Measurements from ENCODE around the gene SPTLC2. TPM values are rescaled to one million over a fixed set of nuclear protein-coding genes. Genes with fewer than 3 reads are reported as not detected.
"Not testable (repeated sequence)": the region's sequence is repeated elsewhere in the genome, so short reads cannot be mapped to it uniquely, and the experiment has no call there.

Gene SPTLC2
- total RNA-seq, 5 donors from 2014 or later (not counting 1 experiment from before 2014, with no cell fraction given), result 20.8 to 33.7 (median 26.2) TPM

GRCh38 chr14:77531071-77531470, 85.4 kb downstream of the SPTLC2 start:
- Histone ChIP-seq H3K4me3 (ENCODE audit: control insufficient read depth in 1 of 2, extremely low read depth in 1 of 2, low read length in 1 of 2) (no peak overlapping the region), H3K27me3 (replicated peaks in 1 of 2; ENCODE audit: control insufficient read depth in 2 of 2, extremely low read depth in 1 of 2, insufficient read depth in 2 of 2, low read length in 1 of 2) (no peaks in the 10 kb centered on the region), H3K27ac (ENCODE audit: low read length) (no peak overlapping the region), H3K4me1 (ENCODE audit: control insufficient read depth in 1 of 2, extremely low read depth in 1 of 2, insufficient read depth in 2 of 2, low read length in 2 of 2) (no peaks in the 10 kb centered on the region), H3K9me3 (no peaks in the 10 kb centered on the region), H3K36me3 (ENCODE audit: control insufficient read depth in 2 of 2, extremely low read depth in 1 of 2, insufficient read depth in 1 of 2, low read length in 1 of 2) (peaks cover 0 to 4% of the 10 kb centered on the region in 2 donors)
- ChIA-PET POLR2A (no interaction called here), CTCF (no interaction called here)
- DNase-seq, result no peak
- H3K27me3 Mint-ChIP-seq, result no peaks in the 10 kb centered on the region
- no peak for ATAC-seq (replicated peaks in 1 of 4)
- H3K36me3 Mint-ChIP-seq, result peaks cover 32% of the 10 kb centered on the region
- no peaks in the 10 kb centered on the region for H3K9me3 Mint-ChIP-seq
- no peak overlapping the region for H3K4me3 Mint-ChIP-seq
- H3K4me1 Mint-ChIP-seq, result no peaks in the 10 kb centered on the region
- no peak overlapping the region for H3K27ac Mint-ChIP-seq

GRCh38 chr14:77529963-77530362, 86.5 kb downstream of the SPTLC2 start:
- no peaks in the 10 kb centered on the region for H3K9me3 ChIP-seq

GRCh38 chr14:77529213-77529612, 87.2 kb downstream of the SPTLC2 start:
- H3K4me3 Mint-ChIP-seq, result no peak overlapping the region
- Histone ChIP-seq H3K4me1 (ENCODE audit: control insufficient read depth in 1 of 2, extremely low read depth in 1 of 2, insufficient read depth in 2 of 2, low read length in 2 of 2) (no peaks in the 10 kb centered on the region), H3K4me3 (ENCODE audit: control insufficient read depth in 1 of 2, extremely low read depth in 1 of 2, low read length in 1 of 2) (no peak overlapping the region), H3K27me3 (replicated peaks in 1 of 2; ENCODE audit: control insufficient read depth in 2 of 2, extremely low read depth in 1 of 2, insufficient read depth in 2 of 2, low read length in 1 of 2) (no peaks in the 10 kb centered on the region), H3K27ac (ENCODE audit: low read length) (no peak overlapping the region), H3K9me3 (no peaks in the 10 kb centered on the region), H3K36me3 (ENCODE audit: control insufficient read depth in 2 of 2, extremely low read depth in 1 of 2, insufficient read depth in 1 of 2, low read length in 1 of 2) (peaks cover 0 to 4% of the 10 kb centered on the region in 2 donors)
- no peaks in the 10 kb centered on the region for H3K4me1 Mint-ChIP-seq
- no peak overlapping the region for H3K27ac Mint-ChIP-seq
- CTCF ChIA-PET, result no interaction called here
- H3K27me3 Mint-ChIP-seq, result no peaks in the 10 kb centered on the region
- DNase-seq, result no peak
- POLR2A ChIA-PET, result no interaction called here
- 100% methylated on average over 1 of the region's 2 CpGs for WGBS (ENCODE audit: insufficient coverage)
- H3K9me3 Mint-ChIP-seq, result no peaks in the 10 kb centered on the region
- peaks cover 24% of the 10 kb centered on the region for H3K36me3 Mint-ChIP-seq
- ATAC-seq (replicated peaks in 1 of 4), result no peak

More at GRCh38 chr14:77529963-77530362, 86.5 kb downstream of the SPTLC2 start:
- Mint-ChIP-seq H3K27ac (no peak overlapping the region), H3K36me3 (peaks cover 24% of the 10 kb centered on the region), H3K27me3 (no peaks in the 10 kb centered on the region), H3K4me1 (no peaks in the 10 kb centered on the region), H3K9me3 (no peaks in the 10 kb centered on the region), H3K4me3 (no peak overlapping the region)
- ChIA-PET POLR2A (no interaction called here), CTCF (no interaction called here)
- H3K27ac ChIP-seq (ENCODE audit: low read length), result no peak overlapping the region
- peaks cover 0 to 4% of the 10 kb centered on the region in 2 donors for H3K36me3 ChIP-seq (ENCODE audit: control insufficient read depth in 2 of 2, extremely low read depth in 1 of 2, insufficient read depth in 1 of 2, low read length in 1 of 2)
- H3K4me3 ChIP-seq (ENCODE audit: control insufficient read depth in 1 of 2, extremely low read depth in 1 of 2, low read length in 1 of 2), result no peak overlapping the region
- ATAC-seq (replicated peaks in 1 of 4) (no peak), DNase-seq (no peak)
- no peaks in the 10 kb centered on the region for H3K27me3 ChIP-seq (replicated peaks in 1 of 2; ENCODE audit: control insufficient read depth in 2 of 2, extremely low read depth in 1 of 2, insufficient read depth in 2 of 2, low read length in 1 of 2)
- no peaks in the 10 kb centered on the region for H3K4me1 ChIP-seq (ENCODE audit: control insufficient read depth in 1 of 2, extremely low read depth in 1 of 2, insufficient read depth in 2 of 2, low read length in 2 of 2)

- H3K9me3 Mint-ChIP-seq; CTCF ChIA-PET; H3K27ac Mint-ChIP-seq; H3K4me3 Mint-ChIP-seq; H3K36me3 ChIP-seq (ENCODE audit: control insufficient read depth in 2 of 2, extremely low read depth in 1 of 2, insufficient read depth in 1 of 2, low read length in 1 of 2); POLR2A ChIA-PET; H3K4me1 Mint-ChIP-seq; H3K27me3 ChIP-seq (replicated peaks in 1 of 2; ENCODE audit: control insufficient read depth in 2 of 2, extremely low read depth in 1 of 2, insufficient read depth in 2 of 2, low read length in 1 of 2); H3K27ac ChIP-seq (ENCODE audit: low read length); H3K9me3 ChIP-seq; H3K4me1 ChIP-seq (ENCODE audit: control insufficient read depth in 1 of 2, extremely low read depth in 1 of 2, insufficient read depth in 2 of 2, low read length in 2 of 2); H3K4me3 ChIP-seq (ENCODE audit: control insufficient read depth in 1 of 2, extremely low read depth in 1 of 2, low read length in 1 of 2); DNase-seq; ATAC-seq (replicated peaks in 1 of 4); H3K27me3 Mint-ChIP-seq: not testable (repeated sequence)
- peaks cover 27% of the 10 kb centered on the region for H3K36me3 Mint-ChIP-seq
- 80% methylated on average over 1 of the region's 5 CpGs for WGBS (ENCODE audit: insufficient coverage)
Measured at GRCh38 chr14:77528701-77529100, 87.7 kb downstream of the SPTLC2 start.

- ATAC-seq (replicated peaks in 1 of 4), result no peak
- Histone ChIP-seq H3K4me1 (ENCODE audit: control insufficient read depth in 1 of 2, extremely low read depth in 1 of 2, insufficient read depth in 2 of 2, low read length in 2 of 2) (no peaks in the 10 kb centered on the region), H3K36me3 (ENCODE audit: control insufficient read depth in 2 of 2, extremely low read depth in 1 of 2, insufficient read depth in 1 of 2, low read length in 1 of 2) (peaks cover 3 to 12% of the 10 kb centered on the region in 2 donors), H3K4me3 (ENCODE audit: control insufficient read depth in 1 of 2, extremely low read depth in 1 of 2, low read length in 1 of 2) (no peak overlapping the region), H3K27me3 (replicated peaks in 1 of 2; ENCODE audit: control insufficient read depth in 2 of 2, extremely low read depth in 1 of 2, insufficient read depth in 2 of 2, low read length in 1 of 2) (no peaks in the 10 kb centered on the region), H3K9me3 (no peaks in the 10 kb centered on the region), H3K27ac (ENCODE audit: low read length) (no peak overlapping the region)
- CTCF ChIA-PET, result no interaction called here
- Mint-ChIP-seq H3K27me3 (no peaks in the 10 kb centered on the region), H3K9me3 (no peaks in the 10 kb centered on the region), H3K4me3 (no peak overlapping the region), H3K4me1 (peaks cover 0 to 12% (median 0%) of the 10 kb centered on the region in 3 donors), H3K36me3 (peaks cover 33% of the 10 kb centered on the region), H3K27ac (peak overlapping the region in 1 of 2 donors; percentile 31)
- POLR2A ChIA-PET, result no interaction called here
- no peak for DNase-seq
- WGBS (ENCODE audit: insufficient coverage), result no CpG with 5 or more reads among the region's 1 CpG
Measured at GRCh38 chr14:77526266-77526665, 90.2 kb downstream of the SPTLC2 start.

GRCh38 chr14:77524536-77524935, 91.9 kb downstream of the SPTLC2 start:
- WGBS (ENCODE audit: insufficient coverage), result 75% methylated on average over 5 of the region's 6 CpGs
- Histone ChIP-seq H3K4me1 (ENCODE audit: control insufficient read depth in 1 of 2, extremely low read depth in 1 of 2, insufficient read depth in 2 of 2, low read length in 2 of 2) (no peaks in the 10 kb centered on the region), H3K36me3 (ENCODE audit: control insufficient read depth in 2 of 2, extremely low read depth in 1 of 2, insufficient read depth in 1 of 2, low read length in 1 of 2) (peaks cover 3 to 22% of the 10 kb centered on the region in 2 donors), H3K27me3 (replicated peaks in 1 of 2; ENCODE audit: control insufficient read depth in 2 of 2, extremely low read depth in 1 of 2, insufficient read depth in 2 of 2, low read length in 1 of 2) (no peaks in the 10 kb centered on the region), H3K27ac (ENCODE audit: low read length) (no peak overlapping the region), H3K9me3 (no peaks in the 10 kb centered on the region), H3K4me3 (ENCODE audit: control insufficient read depth in 1 of 2, extremely low read depth in 1 of 2, low read length in 1 of 2) (no peak overlapping the region)
- ATAC-seq (replicated peaks in 1 of 4), result no peak
- no peak for DNase-seq
- ChIA-PET POLR2A (no interaction called here), CTCF (no interaction called here)
- peaks cover 43% of the 10 kb centered on the region for H3K36me3 Mint-ChIP-seq
- no peak overlapping the region for H3K27ac Mint-ChIP-seq
- no peaks in the 10 kb centered on the region for H3K9me3 Mint-ChIP-seq
- peaks cover 0 to 12% (median 0%) of the 10 kb centered on the region in 3 donors for H3K4me1 Mint-ChIP-seq
- no peaks in the 10 kb centered on the region for H3K27me3 Mint-ChIP-seq
- no peak overlapping the region for H3K4me3 Mint-ChIP-seq

GRCh38 chr14:77523109-77523508, 93.3 kb downstream of the SPTLC2 start:
- H3K9me3 Mint-ChIP-seq, result no peaks in the 10 kb centered on the region
- H3K27ac ChIP-seq (ENCODE audit: low read length), result no peak overlapping the region
- DNase-seq (no peak), ATAC-seq (replicated peaks in 1 of 4) (no peak)
- no peaks in the 10 kb centered on the region for H3K9me3 ChIP-seq
- no peaks in the 10 kb centered on the region for H3K27me3 ChIP-seq (replicated peaks in 1 of 2; ENCODE audit: control insufficient read depth in 2 of 2, extremely low read depth in 1 of 2, insufficient read depth in 2 of 2, low read length in 1 of 2)
- no peak overlapping the region for H3K4me3 ChIP-seq (ENCODE audit: control insufficient read depth in 1 of 2, extremely low read depth in 1 of 2, low read length in 1 of 2)
- ChIA-PET POLR2A (no interaction called here), CTCF (no interaction called here)
- no peak overlapping the region for H3K27ac Mint-ChIP-seq
- no peaks in the 10 kb centered on the region for H3K4me1 ChIP-seq (ENCODE audit: control insufficient read depth in 1 of 2, extremely low read depth in 1 of 2, insufficient read depth in 2 of 2, low read length in 2 of 2)
- 59% methylated on average over 3 of the region's 3 CpGs for WGBS (ENCODE audit: insufficient coverage)
- H3K4me3 Mint-ChIP-seq, result no peak overlapping the region
- H3K36me3 Mint-ChIP-seq, result peaks cover 58% of the 10 kb centered on the region
- H3K36me3 ChIP-seq (ENCODE audit: control insufficient read depth in 2 of 2, extremely low read depth in 1 of 2, insufficient read depth in 1 of 2, low read length in 1 of 2), result peaks cover 3 to 29% of the 10 kb centered on the region in 2 donors
- H3K4me1 Mint-ChIP-seq, result peaks cover 0 to 12% (median 0%) of the 10 kb centered on the region in 3 donors
- no peaks in the 10 kb centered on the region for H3K27me3 Mint-ChIP-seq
